KMS-11 (cell line): ENCODE measurements around the gene SRBD1.

ENCODE experiments used
- H2AFZ ChIP-seq: fragments of 200-600 bp; sonication (generic); 2 replicates; pipeline ENCODE4 v1.6.1; 2016; ENCODE audit warnings: antibody characterized with exemption, mixed run types, low read depth
- H3K27ac ChIP-seq: fragments of 200-600 bp; sonication (generic); 2 replicates; pipeline ENCODE4 v1.6.1; 2016; ENCODE audit warnings: mild to moderate bottlenecking, mixed run types
- H3K27me3 ChIP-seq: fragments of 200-600 bp; sonication (generic); 2 replicates; pipeline ENCODE4 v1.6.1; 2017; ENCODE audit warnings: mild to moderate bottlenecking, low read depth, mixed run types, moderate library complexity; ENCODE audit not compliant: insufficient read depth
- H3K36me3 ChIP-seq: fragments of 200-600 bp; sonication (generic); 2 replicates; pipeline ENCODE4 v1.6.1; 2017; ENCODE audit warnings: mild to moderate bottlenecking, mixed run types; ENCODE audit not compliant: insufficient read depth
- H3K4me1 ChIP-seq: fragments of 200-600 bp; sonication (generic); 2 replicates; pipeline ENCODE4 v1.6.1; 2016; ENCODE audit warnings: mild to moderate bottlenecking, low read depth, mixed run types; ENCODE audit not compliant: poor library complexity, severe bottlenecking
- H3K4me2 ChIP-seq: fragments of 200-600 bp; sonication (generic); 2 replicates; pipeline ENCODE4 v1.7.0; 2016; ENCODE audit warnings: mild to moderate bottlenecking, mixed run types
- H3K4me3 ChIP-seq: fragments of 200-600 bp; sonication (generic); IDR thresholded peaks from 2 replicates; pipeline ENCODE4 v1.6.1; 2017; ENCODE audit warnings: low read depth, low read length, mixed read lengths; ENCODE audit not compliant: insufficient read depth
- H3K79me2 ChIP-seq: fragments of 200-600 bp; sonication (generic); 2 replicates; pipeline ENCODE4 v1.6.1; 2016; ENCODE audit warnings: low read depth, mixed run types; ENCODE audit not compliant: insufficient read depth
- H3K9ac ChIP-seq: fragments of 200-600 bp; sonication (generic); 2 replicates; pipeline ENCODE4 v1.6.1; 2016; ENCODE audit warnings: mild to moderate bottlenecking, mixed run types
- H4K20me1 ChIP-seq: fragments of 200-600 bp; sonication (generic); 2 replicates; pipeline ENCODE4 v1.6.1; 2016; ENCODE audit warnings: mild to moderate bottlenecking, mixed run types; ENCODE audit not compliant: insufficient read depth
- CTCF ChIP-seq: fragments of 200-600 bp; sonication (generic); conservative IDR thresholded peaks from 2 replicates; pipeline ENCODE4 v1.6.1; 2017; ENCODE audit warnings: low read depth, mild to moderate bottlenecking, antibody characterized with exemption, low read length, moderate library complexity, mixed read lengths

Gene SRBD1

DNA sequence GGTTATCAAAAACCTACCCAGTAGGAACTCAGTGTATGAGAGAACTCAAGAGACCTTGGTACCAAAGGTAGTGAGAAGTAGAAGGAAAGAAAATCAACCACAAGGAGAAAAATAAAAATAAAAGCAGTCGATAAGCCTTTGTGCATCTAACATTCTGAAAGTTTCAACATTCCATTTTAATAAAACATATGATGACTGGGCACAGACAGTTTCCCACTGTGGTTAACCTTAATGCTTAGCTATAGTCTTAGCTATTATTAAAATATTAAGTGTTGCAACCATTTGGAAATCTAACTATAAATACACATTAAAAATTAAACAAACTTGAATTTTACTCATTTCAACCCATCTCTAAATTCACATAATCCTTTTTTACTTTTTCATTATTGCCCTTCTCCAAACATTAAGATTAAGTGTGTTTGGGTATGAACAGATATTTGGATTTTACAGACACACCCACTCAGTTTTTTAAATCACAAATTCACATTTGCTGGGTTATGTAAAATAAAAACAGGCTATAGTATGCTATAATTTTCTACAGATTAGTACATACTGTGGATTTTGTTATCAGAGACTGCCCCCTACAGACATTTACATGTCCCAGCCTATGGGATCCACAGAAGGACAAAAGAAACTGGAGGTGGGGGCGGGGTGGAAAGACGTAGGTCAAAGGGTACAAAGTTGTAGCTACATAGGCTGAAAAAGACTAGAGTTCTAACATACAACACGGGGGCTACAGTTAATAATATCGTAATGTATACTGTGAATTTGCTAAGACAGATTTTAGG lies 32.8 kb downstream of the SRBD1 start:
- H4K20me1 ChIP-seq: no peaks in the 10 kb centered on the region
- no peaks in the 10 kb centered on the region for H3K79me2 ChIP-seq
- no peaks in the 10 kb centered on the region for H3K27me3 ChIP-seq
- no peaks in the 10 kb centered on the region for H3K36me3 ChIP-seq
- H3K4me3 ChIP-seq: no peak overlapping the region
- no peak overlapping the region for H3K27ac ChIP-seq
- peak overlapping the region; percentile 6; the same call in 1 of the 2 replicates for H3K4me2 ChIP-seq
- H3K9ac ChIP-seq: no peak overlapping the region
- peaks cover 14% of the 10 kb centered on the region for H3K4me1 ChIP-seq
- TF ChIP-seq CTCF: peak; percentile 83
- H2AFZ ChIP-seq: no peak overlapping the region

DNA sequence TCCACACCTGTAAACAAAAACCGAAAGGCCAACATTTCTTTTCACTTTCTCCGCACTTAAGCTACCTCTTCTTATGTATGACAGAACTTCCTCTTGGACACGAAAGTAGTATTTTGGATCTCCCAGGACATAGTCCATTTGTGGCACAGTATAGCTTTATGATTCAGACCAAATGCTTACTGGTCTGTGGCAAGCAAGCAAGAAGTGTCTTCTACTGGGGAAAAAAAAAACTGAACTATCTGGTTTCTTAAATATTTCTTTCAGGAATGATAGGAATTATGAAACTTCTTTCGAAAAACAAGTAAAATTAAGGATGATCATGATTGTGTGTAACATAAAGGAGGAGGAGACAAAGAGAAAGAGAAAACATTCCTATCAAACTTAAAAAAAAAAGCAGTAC lies 33.6 kb downstream of the SRBD1 start:
- Histone ChIP-seq H3K9ac (no peak overlapping the region), H3K79me2 (no peaks in the 10 kb centered on the region), H3K4me1 (peaks cover 14% of the 10 kb centered on the region), H2AFZ (no peak overlapping the region), H3K36me3 (no peaks in the 10 kb centered on the region), H3K4me2 (no peak overlapping the region), H4K20me1 (no peaks in the 10 kb centered on the region), H3K4me3 (no peak overlapping the region), H3K27me3 (no peaks in the 10 kb centered on the region), H3K27ac (no peak overlapping the region)
- no peak for TF ChIP-seq CTCF

- no peaks in the 10 kb centered on the region for H3K36me3 ChIP-seq
- H3K4me3 ChIP-seq: no peak overlapping the region
- no peaks in the 10 kb centered on the region for H3K79me2 ChIP-seq
- no peak overlapping the region for H3K27ac ChIP-seq
- H3K27me3 ChIP-seq: no peaks in the 10 kb centered on the region
- no peaks in the 10 kb centered on the region for H4K20me1 ChIP-seq
- H2AFZ ChIP-seq: no peak overlapping the region
- TF ChIP-seq CTCF: no peak
- peaks cover 14% of the 10 kb centered on the region for H3K4me1 ChIP-seq
- no peak overlapping the region for H3K4me2 ChIP-seq
- no peak overlapping the region for H3K9ac ChIP-seq
Measured at GRCh38 chr2:45575881-45576280, 35.2 kb downstream of the SRBD1 start.

DNA sequence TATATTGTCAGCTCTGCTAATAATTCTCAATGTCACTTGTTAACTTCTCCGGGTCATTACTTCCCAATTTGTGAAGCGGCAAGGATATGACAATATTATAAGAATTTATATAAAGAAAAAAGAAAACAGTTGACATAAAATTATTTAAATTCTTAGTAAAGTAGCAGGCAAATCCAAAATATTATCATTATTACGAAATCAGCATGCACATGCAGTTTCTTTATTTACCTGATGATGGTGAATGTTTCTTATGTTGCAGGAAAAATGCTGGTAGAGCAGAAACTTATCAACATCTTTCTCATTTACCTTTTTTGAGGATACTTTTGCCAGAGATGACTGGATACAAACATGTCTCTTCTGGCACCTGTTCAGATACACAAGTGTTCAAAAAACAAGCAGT lies 38.1 kb downstream of the SRBD1 start:
- Histone ChIP-seq H3K27ac (no peak overlapping the region), H2AFZ (no peak overlapping the region), H3K4me3 (no peak overlapping the region), H3K27me3 (no peaks in the 10 kb centered on the region), H3K9ac (no peak overlapping the region), H3K79me2 (no peaks in the 10 kb centered on the region), H3K4me2 (no peak overlapping the region), H4K20me1 (no peaks in the 10 kb centered on the region), H3K36me3 (no peaks in the 10 kb centered on the region), H3K4me1 (peaks cover 9% of the 10 kb centered on the region)
- no peak for TF ChIP-seq CTCF
